OCI-LY3 (cell line): Measurements from ENCODE around the gene PDS5B.

Experiments used
- H2AFZ ChIP-seq: fragments of 200-600, 300-600 bp; shearing (Covaris generic); 2 replicates; pipeline ENCODE4 v1.6.0; 2014; ENCODE audit warnings: antibody characterized with exemption, low read depth, low read length
- H3K27ac ChIP-seq: fragments of 200-600, 300-600 bp; sonication (generic); 2 replicates; pipeline ENCODE4 v1.5.1; 2014; ENCODE audit warnings: mild to moderate bottlenecking, low read length, moderate library complexity, mixed read lengths
- H3K27me3 ChIP-seq: fragments of 200-600, 300-600 bp; sonication (generic); 2 replicates; pipeline ENCODE4 v1.6.1; 2014; ENCODE audit warnings: low read depth, low read length, mixed read lengths
- H3K36me3 ChIP-seq: fragments of 200-600, 300-600 bp; sonication (generic); replicated peaks from 2 replicates; pipeline ENCODE3; 2014; ENCODE audit warnings: low read depth, low read length, mixed read lengths
- H3K4me1 ChIP-seq: fragments of 300-600, 200-600 bp; sonication (generic); 2 replicates; pipeline ENCODE4 v1.6.1; 2014; ENCODE audit warnings: low read length, mixed read lengths
- H3K4me2 ChIP-seq: fragments of 200-600, 300-600 bp; sonication (generic); 2 replicates; pipeline ENCODE4 v1.6.1; 2014; ENCODE audit warnings: low read length, mixed read lengths
- H3K4me3 ChIP-seq: fragments of 300-600, 200-600 bp; sonication (generic); 2 replicates; pipeline ENCODE4 v1.5.1; 2014; ENCODE audit warnings: antibody characterized with exemption, mild to moderate bottlenecking, low read length, moderate library complexity
- H3K79me2 ChIP-seq: fragments of 300-600, 200-600 bp; shearing (Covaris generic); 2 replicates; pipeline ENCODE4 v1.6.1; 2014; ENCODE audit warnings: mild to moderate bottlenecking, low read length, mixed read lengths
- H3K9ac ChIP-seq: fragments of 300-600, 200-600 bp; shearing (Covaris generic); 2 replicates; pipeline ENCODE4 v1.6.0; 2014; ENCODE audit warnings: mild to moderate bottlenecking, low read length, moderate library complexity
- H3K9me3 ChIP-seq: fragments of 200-600, 300-600 bp; shearing (Covaris generic); 2 replicates; pipeline ENCODE4 v1.6.1; 2014; ENCODE audit warnings: low read length, mixed read lengths; ENCODE audit not compliant: insufficient read depth
- H4K20me1 ChIP-seq: fragments of 200-600, 300-600 bp; sonication (generic); 2 replicates; pipeline ENCODE4 v1.6.1; 2016; ENCODE audit warnings: low read length, mixed read lengths; ENCODE audit not compliant: insufficient read depth
- CTCF ChIP-seq: fragments of 200-600, 300-600 bp; sonication (generic); IDR thresholded peaks from 2 replicates; pipeline ENCODE4 v1.5.1; 2014; ENCODE audit warnings: antibody characterized with exemption, low read length, low read depth
- EZH2phosphoT487 ChIP-seq: fragments of 200-600 bp; shearing (Covaris generic); IDR thresholded peaks from 2 replicates; pipeline ENCODE4 v1.6.1; 2018; ENCODE audit warnings: antibody characterized with exemption, mixed run types, low read depth

Gene PDS5B

GRCh38 chr13:32629313-32629712, 43.1 kb downstream of the PDS5B start:
- Histone ChIP-seq H3K9me3 (no peaks in the 10 kb centered on the region), H3K9ac (no peak overlapping the region), H3K79me2 (peaks cover 90% of the 10 kb centered on the region), H4K20me1 (peaks cover 64% of the 10 kb centered on the region), H2AFZ (no peak overlapping the region), H3K27me3 (no peaks in the 10 kb centered on the region), H3K36me3 (no peaks in the 10 kb centered on the region), H3K4me2 (no peak overlapping the region), H3K4me3 (no peak overlapping the region), H3K27ac (no peak overlapping the region), H3K4me1 (no peaks in the 10 kb centered on the region)
- TF ChIP-seq CTCF, result no peak
- TF ChIP-seq EZH2phosphoT487, result no peak

- no peak overlapping the region for H3K27ac ChIP-seq
- H3K36me3 ChIP-seq, result no peaks in the 10 kb centered on the region
- no peaks in the 10 kb centered on the region for H3K4me1 ChIP-seq
- peaks cover 61% of the 10 kb centered on the region for H4K20me1 ChIP-seq
- no peak overlapping the region for H2AFZ ChIP-seq
- H3K9ac ChIP-seq, result no peak overlapping the region
- H3K79me2 ChIP-seq, result peaks cover 84% of the 10 kb centered on the region
- H3K9me3 ChIP-seq, result no peaks in the 10 kb centered on the region
- H3K27me3 ChIP-seq, result no peaks in the 10 kb centered on the region
- no peak overlapping the region for H3K4me3 ChIP-seq
- TF ChIP-seq CTCF, result no peak
- no peak for TF ChIP-seq EZH2phosphoT487
- no peak overlapping the region for H3K4me2 ChIP-seq
These were observed 43.6 kb downstream of the PDS5B start for GRCh38 chr13:32629866-32630265.

DNA sequence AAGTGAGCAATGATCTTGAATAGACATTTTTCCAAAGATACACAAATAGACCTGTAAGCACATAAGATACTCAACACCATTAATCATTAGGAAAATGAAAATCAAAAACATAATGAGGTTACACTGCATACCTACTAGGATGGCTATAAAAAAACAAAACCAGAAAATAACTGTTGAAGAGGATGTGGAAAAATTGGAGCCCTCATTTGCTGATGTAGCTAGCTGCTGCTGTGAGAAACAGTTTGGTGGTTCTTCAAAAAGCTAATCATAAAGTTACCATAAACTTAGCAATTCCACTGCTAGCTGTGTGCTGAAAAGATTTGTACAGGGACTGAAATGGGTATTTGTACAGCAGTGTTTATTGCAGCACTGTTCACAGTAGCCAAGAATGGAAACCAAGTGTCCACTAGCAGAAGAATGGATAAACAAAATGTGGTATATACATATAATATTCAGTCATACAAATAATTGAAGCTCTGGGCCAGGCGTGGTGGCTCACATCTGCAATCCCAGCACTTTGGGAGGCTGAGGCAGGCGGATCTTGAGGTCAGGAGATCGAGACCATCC, 46.2 kb downstream of the PDS5B start:
- no peak overlapping the region for H3K4me3 ChIP-seq
- no peaks in the 10 kb centered on the region for H3K36me3 ChIP-seq
- no peak overlapping the region for H3K4me2 ChIP-seq
- H3K9ac ChIP-seq, result no peak overlapping the region
- H3K27ac ChIP-seq, result no peak overlapping the region
- TF ChIP-seq CTCF (no peak), EZH2phosphoT487 (no peak)
- no peaks in the 10 kb centered on the region for H3K4me1 ChIP-seq
- no peak overlapping the region for H2AFZ ChIP-seq
- H3K9me3 ChIP-seq, result no peaks in the 10 kb centered on the region
- H4K20me1 ChIP-seq, result peaks cover 51% of the 10 kb centered on the region
- peaks cover 75% of the 10 kb centered on the region for H3K79me2 ChIP-seq
- H3K27me3 ChIP-seq, result no peaks in the 10 kb centered on the region

GRCh38 chr13:32636711-32637110, 50.5 kb downstream of the PDS5B start:
- no peak overlapping the region for H3K27ac ChIP-seq
- no peaks in the 10 kb centered on the region for H3K36me3 ChIP-seq
- no peak overlapping the region for H2AFZ ChIP-seq
- H3K27me3 ChIP-seq, result no peaks in the 10 kb centered on the region
- no peak for TF ChIP-seq CTCF
- TF ChIP-seq EZH2phosphoT487, result no peak
- H3K4me3 ChIP-seq, result no peak overlapping the region
- peaks cover 69% of the 10 kb centered on the region for H3K79me2 ChIP-seq
- H4K20me1 ChIP-seq, result peaks cover 52% of the 10 kb centered on the region
- H3K9ac ChIP-seq, result no peak overlapping the region
- peaks cover 22% of the 10 kb centered on the region for H3K4me1 ChIP-seq
- no peak overlapping the region for H3K4me2 ChIP-seq
- no peaks in the 10 kb centered on the region for H3K9me3 ChIP-seq
